ENCODE results near the gene CDH23. TPM values are rescaled to one million over a fixed set of nuclear protein-coding genes. Genes with fewer than 3 reads are reported as not detected.

Gene CDH23
- total RNA-seq, 1 donor from 2014 or later, result not detected

- no peak overlapping the region for H3K4me3 Mint-ChIP-seq (ENCODE audit: unreplicated experiment)
- H3K27ac Mint-ChIP-seq (ENCODE audit: unreplicated experiment), result no peak overlapping the region
- no peaks in the 10 kb centered on the region for H3K36me3 Mint-ChIP-seq (ENCODE audit: low read depth)
- peaks cover 24% of the 10 kb centered on the region for H3K27me3 Mint-ChIP-seq (ENCODE audit: low read depth)
- TF ChIP-seq, protein P1, sequence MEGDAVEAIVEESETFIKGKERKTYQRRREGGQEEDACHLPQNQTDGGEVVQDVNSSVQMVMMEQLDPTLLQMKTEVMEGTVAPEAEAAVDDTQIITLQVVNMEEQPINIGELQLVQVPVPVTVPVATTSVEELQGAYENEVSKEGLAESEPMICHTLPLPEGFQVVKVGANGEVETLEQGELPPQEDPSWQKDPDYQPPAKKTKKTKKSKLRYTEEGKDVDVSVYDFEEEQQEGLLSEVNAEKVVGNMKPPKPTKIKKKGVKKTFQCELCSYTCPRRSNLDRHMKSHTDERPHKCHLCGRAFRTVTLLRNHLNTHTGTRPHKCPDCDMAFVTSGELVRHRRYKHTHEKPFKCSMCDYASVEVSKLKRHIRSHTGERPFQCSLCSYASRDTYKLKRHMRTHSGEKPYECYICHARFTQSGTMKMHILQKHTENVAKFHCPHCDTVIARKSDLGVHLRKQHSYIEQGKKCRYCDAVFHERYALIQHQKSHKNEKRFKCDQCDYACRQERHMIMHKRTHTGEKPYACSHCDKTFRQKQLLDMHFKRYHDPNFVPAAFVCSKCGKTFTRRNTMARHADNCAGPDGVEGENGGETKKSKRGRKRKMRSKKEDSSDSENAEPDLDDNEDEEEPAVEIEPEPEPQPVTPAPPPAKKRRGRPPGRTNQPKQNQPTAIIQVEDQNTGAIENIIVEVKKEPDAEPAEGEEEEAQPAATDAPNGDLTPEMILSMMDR (IDR thresholded peaks at IDR 0.05), result no peak
- H3K9me3 Mint-ChIP-seq (ENCODE audit: low read depth), result no peaks in the 10 kb centered on the region
- DNase-seq (ENCODE audit: low spot score), result no peak
- H3K4me1 Mint-ChIP-seq (ENCODE audit: low read depth), result peaks cover 6% of the 10 kb centered on the region
Measured at GRCh38 chr10:71611709-71612422, 215.1 kb downstream of the CDH23 start.

DNA sequence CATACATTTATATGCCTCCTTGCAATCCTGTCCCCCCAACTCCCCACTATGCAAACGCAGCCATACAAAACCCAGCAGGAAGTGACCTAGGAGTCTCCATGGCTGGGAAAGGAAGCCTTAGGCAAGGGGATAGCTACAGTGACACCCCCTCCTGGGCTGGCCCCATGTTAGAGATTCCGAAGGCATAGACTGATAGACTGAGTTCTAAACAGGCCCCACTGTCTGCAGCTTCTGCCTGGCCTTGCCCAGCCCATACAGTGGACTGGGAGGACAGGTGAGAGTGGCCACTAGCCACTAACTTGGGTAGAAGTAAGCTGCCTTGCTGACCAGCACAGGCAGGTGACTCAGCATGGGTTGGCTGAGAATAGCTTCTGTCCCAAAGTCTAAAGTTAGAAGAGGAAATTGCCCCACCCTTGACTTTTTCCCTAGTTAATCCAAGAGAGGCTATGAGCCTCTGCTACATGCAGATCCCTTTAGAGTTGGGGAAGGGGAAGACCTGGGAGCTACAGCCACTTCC lies 216.6 kb downstream of the CDH23 start:
- no peak for DNase-seq (ENCODE audit: low spot score)
- Mint-ChIP-seq H3K27me3 (ENCODE audit: low read depth) (peaks cover 24% of the 10 kb centered on the region), H3K27ac (ENCODE audit: unreplicated experiment) (no peak overlapping the region), H3K4me1 (ENCODE audit: low read depth) (peaks cover 6% of the 10 kb centered on the region), H3K4me3 (ENCODE audit: unreplicated experiment) (no peak overlapping the region), H3K9me3 (ENCODE audit: low read depth) (peaks cover 5% of the 10 kb centered on the region), H3K36me3 (ENCODE audit: low read depth) (no peaks in the 10 kb centered on the region)
- TF ChIP-seq, protein P1 (IDR thresholded peaks at IDR 0.05), result no peak

- no peak for DNase-seq (ENCODE audit: low spot score)
- H3K36me3 Mint-ChIP-seq (ENCODE audit: low read depth), result no peaks in the 10 kb centered on the region
- H3K27ac Mint-ChIP-seq (ENCODE audit: unreplicated experiment), result no peak overlapping the region
- peaks cover 5% of the 10 kb centered on the region for H3K9me3 Mint-ChIP-seq (ENCODE audit: low read depth)
- peaks cover 6% of the 10 kb centered on the region for H3K4me1 Mint-ChIP-seq (ENCODE audit: low read depth)
- peaks cover 24% of the 10 kb centered on the region for H3K27me3 Mint-ChIP-seq (ENCODE audit: low read depth)
- TF ChIP-seq, protein P1 (IDR thresholded peaks at IDR 0.05), result no peak
- H3K4me3 Mint-ChIP-seq (ENCODE audit: unreplicated experiment), result no peak overlapping the region
Measured at GRCh38 chr10:71613877-71614276, 217.2 kb downstream of the CDH23 start.

DNA sequence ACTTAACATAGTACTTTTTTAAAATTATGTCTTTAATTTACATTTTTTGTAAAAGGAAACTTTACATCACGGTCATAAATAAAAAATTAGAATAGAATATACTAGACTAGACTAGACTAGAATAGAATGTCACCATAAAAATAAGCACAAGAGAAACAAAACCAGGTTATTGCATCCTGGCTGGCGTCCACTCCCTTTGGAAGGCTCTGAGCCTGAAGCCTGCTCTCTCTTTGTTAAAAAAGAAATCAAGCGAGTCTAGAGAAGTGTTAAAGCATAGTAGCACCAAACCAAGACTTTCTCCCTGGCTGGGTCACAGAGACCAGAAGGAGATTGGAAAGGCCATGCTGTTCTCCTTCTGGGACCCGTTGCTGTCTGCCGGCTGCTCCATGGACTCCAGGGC lies 218.2 kb downstream of the CDH23 start:
- H3K4me1 Mint-ChIP-seq (ENCODE audit: low read depth), result peaks cover 6% of the 10 kb centered on the region
- DNase-seq (ENCODE audit: low spot score), result no peak
- TF ChIP-seq, protein P1 (IDR thresholded peaks at IDR 0.05), result no peak
- H3K9me3 Mint-ChIP-seq (ENCODE audit: low read depth), result peaks cover 5% of the 10 kb centered on the region
- H3K27ac Mint-ChIP-seq (ENCODE audit: unreplicated experiment), result no peak overlapping the region
- peaks cover 21% of the 10 kb centered on the region for H3K27me3 Mint-ChIP-seq (ENCODE audit: low read depth)
- no peaks in the 10 kb centered on the region for H3K36me3 Mint-ChIP-seq (ENCODE audit: low read depth)
- no peak overlapping the region for H3K4me3 Mint-ChIP-seq (ENCODE audit: unreplicated experiment)

- TF ChIP-seq, protein P1 (IDR thresholded peaks at IDR 0.05), result no peak
- Mint-ChIP-seq H3K4me1 (ENCODE audit: low read depth) (peaks cover 6% of the 10 kb centered on the region), H3K27me3 (ENCODE audit: low read depth) (peaks cover 18% of the 10 kb centered on the region), H3K4me3 (ENCODE audit: unreplicated experiment) (no peak overlapping the region), H3K9me3 (ENCODE audit: low read depth) (peaks cover 5% of the 10 kb centered on the region), H3K27ac (ENCODE audit: unreplicated experiment) (no peak overlapping the region), H3K36me3 (ENCODE audit: low read depth) (no peaks in the 10 kb centered on the region)
- no peak for DNase-seq (ENCODE audit: low spot score)
Measured at GRCh38 chr10:71615538-71616329, 219.0 kb downstream of the CDH23 start.
